Stomach smooth muscle (tissue), 2 donors: ENCODE measurements around the gene SMYD2.

Experiments used
- H3K27ac ChIP-seq: one replicate; pipeline ENCODE4 v1.7.0; 2013; ENCODE audit warnings: mild to moderate bottlenecking, low read length, inconsistent platforms
- H3K27me3 ChIP-seq, 2 donors: one replicate each; pipeline ENCODE4 v1.7.0; 2013; ENCODE audit warnings: low read length in 2 of 2; ENCODE audit not compliant: insufficient read depth in 2 of 2, control insufficient read depth in 1 of 2
- H3K36me3 ChIP-seq, 2 donors: one replicate each; pipeline ENCODE4 v1.7.0; 2013; ENCODE audit warnings: low read length in 2 of 2; ENCODE audit not compliant: control insufficient read depth in 2 of 2, insufficient read depth in 2 of 2
- H3K4me1 ChIP-seq: one replicate; pipeline ENCODE4 v1.7.0; 2013; ENCODE audit warnings: low read length; ENCODE audit not compliant: control insufficient read depth, insufficient read depth
- H3K4me3 ChIP-seq, 2 donors: one replicate each; pipeline ENCODE4 v1.7.0; 2013; ENCODE audit warnings: low read length in 2 of 2
- H3K9ac ChIP-seq, 2 donors: one replicate each; pipeline ENCODE4 v1.7.0; 2013; ENCODE audit warnings: low read length in 2 of 2, mild to moderate bottlenecking in 1 of 2
- H3K9me3 ChIP-seq, 2 donors: one replicate each; pipeline ENCODE4 v1.7.0; 2013; ENCODE audit warnings: low read length in 2 of 2; ENCODE audit not compliant: control insufficient read depth in 2 of 2
- donor health status: healthy.
- donor health status: Pancreatic carcinoma.

SMYD2 gene

DNA sequence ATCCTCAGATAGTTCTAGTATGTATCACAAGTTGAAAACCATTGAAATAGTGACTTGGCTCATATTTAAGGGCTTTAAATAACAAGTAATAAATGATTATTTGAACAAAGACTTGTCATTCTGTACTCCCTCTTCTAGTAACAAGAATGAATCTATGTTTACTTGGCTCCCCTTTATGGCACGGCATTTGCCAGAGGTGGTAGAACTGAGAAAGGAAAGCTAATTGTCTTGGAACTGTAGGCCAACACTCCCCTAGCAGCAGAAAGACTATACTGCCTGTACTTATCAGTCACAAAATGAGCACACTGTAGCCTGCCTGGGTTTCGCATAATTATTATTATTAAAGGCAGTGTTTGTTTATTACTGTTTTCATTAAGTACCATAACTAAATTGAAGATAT is 29.6 kb upstream of the SMYD2 start:
- Histone ChIP-seq H3K27ac (no peak overlapping the region), H3K4me1 (no peaks in the 10 kb centered on the region), H3K9ac (no peak overlapping the region), H3K27me3 (no peaks in the 10 kb centered on the region), H3K36me3 (no peaks in the 10 kb centered on the region), H3K9me3 (no peaks in the 10 kb centered on the region), H3K4me3 (no peak overlapping the region)

DNA sequence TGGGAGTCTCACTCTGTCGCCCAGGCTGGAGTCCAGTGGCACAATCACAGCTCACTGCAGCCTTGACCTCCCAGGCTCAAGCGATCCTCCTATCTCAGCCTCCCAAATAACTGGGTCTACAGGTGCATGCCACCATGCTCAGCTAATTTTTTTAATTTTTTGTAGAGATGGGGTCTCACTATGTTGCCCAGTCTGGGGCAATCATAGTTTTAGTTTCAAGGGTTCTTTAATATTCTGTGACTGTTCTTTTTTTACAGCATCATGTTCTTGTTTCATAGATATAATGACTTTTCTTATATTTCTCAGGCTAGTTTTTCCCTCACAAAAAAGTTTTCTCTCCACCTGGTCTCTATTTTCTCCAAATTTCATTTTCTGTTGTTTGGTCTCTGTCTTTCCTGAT is 25.4 kb upstream of the SMYD2 start:
- H3K4me1 ChIP-seq: no peaks in the 10 kb centered on the region
- no peaks in the 10 kb centered on the region for H3K9me3 ChIP-seq
- H3K9ac ChIP-seq: no peak overlapping the region
- no peak overlapping the region for H3K4me3 ChIP-seq
- H3K27ac ChIP-seq: no peak overlapping the region
- H3K36me3 ChIP-seq: no peaks in the 10 kb centered on the region
- H3K27me3 ChIP-seq: peaks cover 0 to 10% of the 10 kb centered on the region in 2 donors

DNA sequence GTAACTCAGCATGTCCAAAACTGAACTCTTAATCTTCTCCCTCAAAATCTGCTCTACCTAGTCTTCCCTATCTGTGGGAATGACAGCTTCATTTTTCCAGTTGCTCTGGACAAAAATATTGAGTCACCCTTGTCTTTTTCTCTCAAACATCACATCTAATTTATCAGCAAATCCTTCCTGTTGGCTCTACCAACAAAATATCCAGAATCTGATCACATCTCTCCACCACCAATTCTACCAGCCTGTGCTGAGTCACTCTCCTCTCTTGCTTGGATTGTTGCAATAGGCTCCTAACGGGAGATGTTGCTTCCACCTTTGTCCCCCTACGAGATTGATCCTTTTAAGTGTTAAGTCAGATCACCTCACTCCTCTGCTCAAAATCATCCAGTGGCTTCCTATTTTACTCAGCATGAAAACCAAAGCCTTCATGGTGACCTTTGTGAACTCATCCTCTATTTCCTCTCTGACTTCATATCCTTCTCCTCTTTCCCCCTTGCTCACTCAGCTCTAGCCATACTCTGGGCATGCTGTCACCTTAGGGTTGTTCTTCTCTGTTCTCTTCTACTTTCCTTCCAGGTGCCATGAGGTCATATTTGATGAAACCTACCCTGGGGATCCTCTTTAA is 21.5 kb upstream of the SMYD2 start:
- no peaks in the 10 kb centered on the region for H3K4me1 ChIP-seq
- H3K27me3 ChIP-seq: peaks cover 5 to 19% of the 10 kb centered on the region in 2 donors
- no peaks in the 10 kb centered on the region for H3K9me3 ChIP-seq
- H3K27ac ChIP-seq: no peak overlapping the region
- no peaks in the 10 kb centered on the region for H3K36me3 ChIP-seq
- H3K4me3 ChIP-seq: no peak overlapping the region
- no peak overlapping the region for H3K9ac ChIP-seq

- Histone ChIP-seq H3K27ac (no peak overlapping the region), H3K27me3 (peaks cover 5 to 22% of the 10 kb centered on the region in 2 donors), H3K4me1 (no peaks in the 10 kb centered on the region)
These were observed 20.3 kb upstream of the SMYD2 start for GRCh38 chr1:214260561-214261205.

DNA sequence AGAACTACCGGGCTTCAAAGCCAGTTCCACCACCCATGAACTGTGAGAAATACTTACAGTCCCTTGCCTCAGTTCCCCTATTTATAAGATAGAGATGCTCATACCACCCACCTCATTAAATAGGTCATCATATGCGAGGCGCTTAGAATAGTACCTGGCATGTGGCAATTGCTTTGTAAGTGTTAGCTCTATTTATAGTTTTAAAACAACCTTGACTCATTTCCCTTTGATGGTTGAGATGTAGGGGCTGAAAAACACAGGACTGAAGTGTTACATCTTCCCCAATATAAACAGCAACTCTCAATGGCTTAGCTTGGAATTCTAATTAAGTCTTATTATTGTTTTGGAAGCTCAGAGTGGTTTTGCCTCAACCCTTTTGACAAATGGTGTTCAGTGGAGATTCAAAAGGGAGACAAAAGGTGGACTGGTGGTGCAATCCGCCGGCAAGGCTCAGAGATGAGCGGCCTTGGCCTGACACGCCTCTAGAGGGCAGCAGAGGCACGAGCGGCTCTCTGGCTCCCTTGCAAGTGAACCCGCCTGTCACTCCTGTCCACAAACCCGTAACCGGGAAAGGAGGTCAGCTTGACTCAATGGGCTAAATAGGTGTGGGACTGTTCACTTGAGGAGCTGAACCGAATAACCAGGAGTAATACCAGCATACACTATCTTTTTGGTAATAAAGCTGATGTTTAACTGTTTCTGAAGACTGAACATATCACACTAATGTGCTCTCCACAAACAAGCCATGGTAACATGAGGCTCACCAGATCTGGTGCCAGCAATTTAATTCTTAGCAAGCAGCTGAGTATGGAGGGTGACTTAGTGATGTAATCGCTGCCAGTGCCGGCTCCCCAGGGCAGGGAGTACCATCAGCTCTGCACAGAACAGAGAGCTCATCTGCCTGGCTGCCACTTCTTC is 19.5 kb upstream of the SMYD2 start:
- Histone ChIP-seq H3K9ac (no peak overlapping the region), H3K9me3 (no peaks in the 10 kb centered on the region), H3K27ac (no peak overlapping the region), H3K36me3 (no peaks in the 10 kb centered on the region), H3K4me1 (no peaks in the 10 kb centered on the region), H3K4me3 (peak overlapping the region in 1 of 2 donors; percentile 47), H3K27me3 (peaks cover 5 to 22% of the 10 kb centered on the region in 2 donors)

More at GRCh38 chr1:214260561-214261205, 20.3 kb upstream of the SMYD2 start:
- Histone ChIP-seq H3K9me3 (no peaks in the 10 kb centered on the region), H3K9ac (no peak overlapping the region), H3K36me3 (no peaks in the 10 kb centered on the region), H3K4me3 (no peak overlapping the region)

DNA sequence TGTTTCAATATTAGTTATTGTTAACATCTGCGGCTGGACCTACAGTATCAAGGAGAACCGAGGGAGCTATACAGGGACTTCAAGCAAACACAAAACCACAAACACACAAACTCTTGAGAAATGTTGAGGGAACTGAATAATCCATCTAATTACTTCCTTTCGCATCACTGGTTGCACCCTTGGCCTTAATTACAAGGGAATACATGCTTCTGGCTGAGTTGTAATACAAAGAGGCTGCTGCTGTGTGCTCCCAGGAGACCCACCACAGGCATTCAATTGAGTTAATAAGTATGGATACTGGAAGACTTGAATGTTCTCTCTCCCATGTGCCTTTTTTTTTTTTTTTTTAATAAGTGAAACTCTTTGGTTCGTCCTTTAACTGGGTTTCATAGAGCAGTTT is 16.8 kb upstream of the SMYD2 start:
- Histone ChIP-seq H3K36me3 (no peaks in the 10 kb centered on the region), H3K27me3 (peaks cover 5 to 18% of the 10 kb centered on the region in 2 donors), H3K4me1 (no peaks in the 10 kb centered on the region), H3K9ac (no peak overlapping the region), H3K9me3 (no peaks in the 10 kb centered on the region), H3K27ac (no peak overlapping the region), H3K4me3 (no peak overlapping the region)

DNA sequence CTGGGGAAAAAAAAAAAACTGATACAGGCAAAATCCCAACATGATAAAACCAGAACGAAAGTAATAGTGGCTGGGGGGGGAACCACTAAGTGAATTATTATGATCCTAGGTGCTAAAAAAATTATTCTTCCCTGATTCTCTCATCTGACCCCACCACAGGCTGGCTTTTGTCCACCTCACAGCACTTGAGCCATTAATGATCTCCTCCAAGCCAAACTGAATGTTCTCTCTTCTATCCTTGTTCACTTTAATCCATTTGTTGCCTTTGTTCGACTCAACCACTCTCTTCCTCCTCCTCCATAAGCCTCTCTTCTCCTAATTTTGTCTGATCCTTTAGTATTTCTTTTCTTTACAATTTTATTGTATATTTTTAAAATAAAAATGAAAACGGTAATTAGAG is 16.0 kb upstream of the SMYD2 start:
- H3K4me1 ChIP-seq: no peaks in the 10 kb centered on the region
- H3K9me3 ChIP-seq: no peaks in the 10 kb centered on the region
- H3K9ac ChIP-seq: no peak overlapping the region
- H3K4me3 ChIP-seq: no peak overlapping the region
- no peak overlapping the region for H3K27ac ChIP-seq
- peaks cover 5 to 25% of the 10 kb centered on the region in 2 donors for H3K27me3 ChIP-seq
- no peaks in the 10 kb centered on the region for H3K36me3 ChIP-seq

GRCh38 chr1:214270097-214270650 is 10.8 kb upstream of the SMYD2 start:
- Histone ChIP-seq H3K4me1 (no peaks in the 10 kb centered on the region), H3K36me3 (no peaks in the 10 kb centered on the region), H3K27me3 (peaks cover 0 to 18% of the 10 kb centered on the region in 2 donors), H3K9ac (no peak overlapping the region), H3K27ac (no peak overlapping the region), H3K4me3 (no peak overlapping the region), H3K9me3 (no peaks in the 10 kb centered on the region)

GRCh38 chr1:214271174-214271858 is 9.6 kb upstream of the SMYD2 start:
- no peak overlapping the region for H3K27ac ChIP-seq
- no peaks in the 10 kb centered on the region for H3K9me3 ChIP-seq
- no peaks in the 10 kb centered on the region for H3K4me1 ChIP-seq
- no peaks in the 10 kb centered on the region for H3K36me3 ChIP-seq
- no peak overlapping the region for H3K9ac ChIP-seq
- no peak overlapping the region for H3K4me3 ChIP-seq
- H3K27me3 ChIP-seq: peaks cover 0 to 15% of the 10 kb centered on the region in 2 donors
